SU-DHL-6 (cell line): ENCODE data around the gene ELK4.

Source experiments
- CTCF ChIP-seq: fragments of 200-600 bp; sonication (generic); IDR thresholded peaks from one replicate; pipeline ENCODE4 v1.5.1; 2017; ENCODE audit warnings: antibody characterized with exemption, mild to moderate bottlenecking, low read length, moderate library complexity; ENCODE audit not compliant: insufficient read depth, poor library complexity, severe bottlenecking
- EZH2phosphoT487 ChIP-seq: fragments of 200-600 bp; sonication (generic), shearing (Covaris generic); conservative IDR thresholded peaks from 2 replicates; pipeline ENCODE4 v1.6.1; 2018; ENCODE audit warnings: mild to moderate bottlenecking, antibody characterized with exemption, low read length, moderate library complexity, mixed read lengths

- TF ChIP-seq CTCF: no peak
- TF ChIP-seq EZH2phosphoT487: no peak
Measured at GRCh38 chr1:205623646-205624045, 8.2 kb downstream of the ELK4 start.
